Measurements from ENCODE around the gene PAQR4.
"Not testable (repeated sequence)": the region's sequence is repeated elsewhere in the genome, so short reads cannot be mapped to it uniquely, and the experiment has no call there.

The PAQR4 gene

GRCh38 chr16:2931231-2931914 is 37.8 kb upstream of the PAQR4 start:
- H3K4me1 ChIP-seq (ENCODE audit: control insufficient read depth, low read depth, low read length); H3K4ac ChIP-seq (ENCODE audit: low read depth, low read length); H3K9ac ChIP-seq (ENCODE audit: low read length); H3K4me3 ChIP-seq (ENCODE audit: low read length); H3K56ac ChIP-seq (ENCODE audit: low read length); H2BK120ac ChIP-seq (ENCODE audit: low read depth, low read length); H3K79me1 ChIP-seq (ENCODE audit: low read length); H2AK5ac ChIP-seq (ENCODE audit: low read length); DNase-seq; H3K79me2 ChIP-seq (ENCODE audit: control insufficient read depth, insufficient read depth, low read length); H3K23ac ChIP-seq (ENCODE audit: low read length); H3K36me3 ChIP-seq (ENCODE audit: control insufficient read depth, insufficient read depth, low read length); H2BK15ac ChIP-seq (replicated peaks; ENCODE audit: low read depth); H3K27ac ChIP-seq (ENCODE audit: low read depth, low read length); H3K18ac ChIP-seq (ENCODE audit: low read length); H3K4me2 ChIP-seq (ENCODE audit: low read length); H3K27me3 ChIP-seq (ENCODE audit: insufficient read depth, low read length, poor library complexity); H2BK5ac ChIP-seq (ENCODE audit: low read length); H4K5ac ChIP-seq (ENCODE audit: low read length); H4K8ac ChIP-seq (ENCODE audit: low read depth, low read length): not testable (repeated sequence)
- WGBS (ENCODE audit: extremely low coverage, insufficient coverage, low lambda C conversion rate): no CpG with 5 or more reads among the region's 13 CpGs

- H3K18ac ChIP-seq (ENCODE audit: low read length): no peak overlapping the region
- no peak overlapping the region for H3K4ac ChIP-seq (ENCODE audit: low read depth, low read length)
- no peak overlapping the region for H3K23ac ChIP-seq (ENCODE audit: low read length)
- no peak for DNase-seq
- H3K79me2 ChIP-seq (ENCODE audit: control insufficient read depth, insufficient read depth, low read length): no peaks in the 10 kb centered on the region
- H3K79me1 ChIP-seq (ENCODE audit: low read length): no peaks in the 10 kb centered on the region
- H4K8ac ChIP-seq (ENCODE audit: low read depth, low read length): no peak overlapping the region
- no peak overlapping the region for H3K56ac ChIP-seq (ENCODE audit: low read length)
- no CpG with 5 or more reads among the region's 30 CpGs for WGBS (ENCODE audit: extremely low coverage, insufficient coverage, low lambda C conversion rate)
- H3K27ac ChIP-seq (ENCODE audit: low read depth, low read length): no peak overlapping the region
- H3K4me3 ChIP-seq (ENCODE audit: low read length): no peak overlapping the region
- H2BK5ac ChIP-seq (ENCODE audit: low read length): no peak overlapping the region
- H4K5ac ChIP-seq (ENCODE audit: low read length): no peak overlapping the region
- H3K9ac ChIP-seq (ENCODE audit: low read length): no peak overlapping the region
- H2BK15ac ChIP-seq (replicated peaks; ENCODE audit: low read depth): no peak overlapping the region
- H3K4me2 ChIP-seq (ENCODE audit: low read length): no peak overlapping the region
- no peaks in the 10 kb centered on the region for H3K27me3 ChIP-seq (ENCODE audit: insufficient read depth, low read length, poor library complexity)
- no peak overlapping the region for H2AK5ac ChIP-seq (ENCODE audit: low read length)
- H3K36me3 ChIP-seq (ENCODE audit: control insufficient read depth, insufficient read depth, low read length): no peaks in the 10 kb centered on the region
- H2BK120ac ChIP-seq (ENCODE audit: low read depth, low read length): no peak overlapping the region
- no peaks in the 10 kb centered on the region for H3K4me1 ChIP-seq (ENCODE audit: control insufficient read depth, low read depth, low read length)
Measured at GRCh38 chr16:2933136-2933535, 36.0 kb upstream of the PAQR4 start.

DNA sequence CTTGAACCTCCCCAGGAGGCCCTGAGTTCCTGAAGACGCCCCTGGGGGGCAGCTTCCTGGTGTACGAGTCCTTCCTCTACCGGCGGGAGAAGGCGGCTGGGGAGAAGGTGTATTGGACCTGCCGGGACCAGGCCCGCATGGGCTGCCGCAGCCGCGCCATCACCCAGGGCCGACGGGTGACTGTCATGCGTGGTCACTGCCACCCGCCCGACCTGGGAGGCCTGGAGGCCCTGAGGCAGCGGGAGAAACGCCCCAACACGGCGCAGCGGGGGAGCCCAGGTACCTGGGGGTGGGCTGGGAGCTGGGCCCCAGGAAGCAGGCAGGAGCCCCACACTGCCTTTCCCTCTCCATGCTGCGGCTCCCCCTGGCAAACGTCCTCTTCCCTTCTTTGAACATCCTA is 35.4 kb upstream of the PAQR4 start:
- DNase-seq: no peak
- H3K4ac ChIP-seq (ENCODE audit: low read depth, low read length): no peak overlapping the region
- no CpG with 5 or more reads among the region's 22 CpGs for WGBS (ENCODE audit: extremely low coverage, insufficient coverage, low lambda C conversion rate)

DNA sequence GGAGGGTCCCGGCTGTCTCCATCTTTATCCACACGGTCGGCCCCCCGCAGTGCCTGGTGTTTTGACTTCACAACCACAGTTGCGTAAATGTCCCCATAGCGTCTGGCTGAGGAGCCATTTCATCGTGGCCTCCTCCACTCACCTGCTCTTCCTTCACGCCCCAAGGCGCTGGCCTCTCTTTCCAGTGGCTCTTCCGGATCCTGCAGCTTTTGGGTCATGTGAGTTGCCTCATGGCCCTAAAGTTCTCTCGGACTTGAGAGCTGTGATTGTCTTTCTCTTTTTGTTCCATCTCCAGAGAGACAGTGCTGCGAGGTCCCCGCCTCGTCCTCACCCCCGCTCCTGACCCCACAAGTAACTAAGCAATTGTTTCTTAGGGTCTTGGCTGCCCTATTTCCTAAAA is 34.7 kb upstream of the PAQR4 start:
- H3K79me2 ChIP-seq (ENCODE audit: control insufficient read depth, insufficient read depth, low read length): no peaks in the 10 kb centered on the region
- no peak overlapping the region for H3K27ac ChIP-seq (ENCODE audit: low read depth, low read length)
- no CpG with 5 or more reads among the region's 15 CpGs for WGBS (ENCODE audit: extremely low coverage, insufficient coverage, low lambda C conversion rate)
- H3K56ac ChIP-seq (ENCODE audit: low read length): no peak overlapping the region
- no peak overlapping the region for H2BK120ac ChIP-seq (ENCODE audit: low read depth, low read length)
- no peak overlapping the region for H3K9ac ChIP-seq (ENCODE audit: low read length)
- no peak overlapping the region for H3K18ac ChIP-seq (ENCODE audit: low read length)
- no peak overlapping the region for H4K5ac ChIP-seq (ENCODE audit: low read length)
- H3K27me3 ChIP-seq (ENCODE audit: insufficient read depth, low read length, poor library complexity): no peaks in the 10 kb centered on the region
- H3K4me2 ChIP-seq (ENCODE audit: low read length): no peak overlapping the region
- H3K79me1 ChIP-seq (ENCODE audit: low read length): no peaks in the 10 kb centered on the region
- H3K23ac ChIP-seq (ENCODE audit: low read length): no peak overlapping the region
- no peak overlapping the region for H2AK5ac ChIP-seq (ENCODE audit: low read length)
- DNase-seq: no peak
- H3K4ac ChIP-seq (ENCODE audit: low read depth, low read length): no peak overlapping the region
- H2BK15ac ChIP-seq (replicated peaks; ENCODE audit: low read depth): no peak overlapping the region
- no peaks in the 10 kb centered on the region for H3K36me3 ChIP-seq (ENCODE audit: control insufficient read depth, insufficient read depth, low read length)
- H3K4me1 ChIP-seq (ENCODE audit: control insufficient read depth, low read depth, low read length): no peaks in the 10 kb centered on the region
- H3K4me3 ChIP-seq (ENCODE audit: low read length): no peak overlapping the region
- H2BK5ac ChIP-seq (ENCODE audit: low read length): no peak overlapping the region
- H4K8ac ChIP-seq (ENCODE audit: low read depth, low read length): no peak overlapping the region

More for the DNA sequence above, 35.4 kb upstream of the PAQR4 start:
- Histone ChIP-seq H3K36me3 (ENCODE audit: control insufficient read depth, insufficient read depth, low read length) (no peaks in the 10 kb centered on the region), H2BK15ac (replicated peaks; ENCODE audit: low read depth) (no peak overlapping the region), H3K9ac (ENCODE audit: low read length) (no peak overlapping the region), H2BK120ac (ENCODE audit: low read depth, low read length) (no peak overlapping the region), H3K4me1 (ENCODE audit: control insufficient read depth, low read depth, low read length) (no peaks in the 10 kb centered on the region), H2AK5ac (ENCODE audit: low read length) (no peak overlapping the region), H4K5ac (ENCODE audit: low read length) (no peak overlapping the region), H4K8ac (ENCODE audit: low read depth, low read length) (no peak overlapping the region), H3K4me2 (ENCODE audit: low read length) (no peak overlapping the region), H3K79me2 (ENCODE audit: control insufficient read depth, insufficient read depth, low read length) (no peaks in the 10 kb centered on the region), H3K23ac (ENCODE audit: low read length) (no peak overlapping the region), H3K4me3 (ENCODE audit: low read length) (no peak overlapping the region), H3K56ac (ENCODE audit: low read length) (no peak overlapping the region), H3K27me3 (ENCODE audit: insufficient read depth, low read length, poor library complexity) (no peaks in the 10 kb centered on the region), H3K27ac (ENCODE audit: low read depth, low read length) (no peak overlapping the region), H3K79me1 (ENCODE audit: low read length) (no peaks in the 10 kb centered on the region), H2BK5ac (ENCODE audit: low read length) (no peak overlapping the region), H3K18ac (ENCODE audit: low read length) (no peak overlapping the region)

DNA sequence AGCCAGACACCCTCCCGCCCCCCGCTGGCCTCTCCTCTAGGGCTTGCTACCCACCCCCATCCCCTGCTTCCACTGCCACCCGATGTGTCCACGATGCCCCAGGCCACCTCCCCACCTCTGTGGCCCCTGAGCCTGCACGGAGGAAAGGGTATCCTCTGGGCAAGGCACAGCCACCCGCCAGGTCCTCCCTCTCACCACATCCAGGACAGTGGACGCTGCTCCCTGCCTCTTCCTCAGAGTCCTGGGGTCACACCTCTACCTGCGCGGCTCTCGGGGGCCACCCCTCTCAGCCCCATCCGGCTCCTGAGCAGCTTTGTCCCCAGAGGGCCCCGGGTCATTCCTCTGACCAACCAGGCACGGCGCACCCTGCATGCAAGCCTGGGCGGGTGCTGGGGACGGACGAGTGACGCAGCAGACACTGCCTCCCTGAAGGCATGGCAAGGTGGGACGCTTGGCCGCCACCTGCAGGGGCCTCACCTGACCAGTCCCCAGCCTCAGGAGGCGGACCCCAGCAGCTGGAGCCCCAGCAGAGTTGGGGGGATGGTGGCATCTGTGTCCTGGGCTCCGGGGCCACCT is 32.6 kb upstream of the PAQR4 start:
- H3K23ac ChIP-seq (ENCODE audit: low read length): no peak overlapping the region
- no peak overlapping the region for H4K5ac ChIP-seq (ENCODE audit: low read length)
- no peak overlapping the region for H3K18ac ChIP-seq (ENCODE audit: low read length)
- no peak for DNase-seq
- H3K79me1 ChIP-seq (ENCODE audit: low read length): no peaks in the 10 kb centered on the region
- H4K8ac ChIP-seq (ENCODE audit: low read depth, low read length): no peak overlapping the region
- no peaks in the 10 kb centered on the region for H3K36me3 ChIP-seq (ENCODE audit: control insufficient read depth, insufficient read depth, low read length)
- no peak overlapping the region for H2BK120ac ChIP-seq (ENCODE audit: low read depth, low read length)
- no peak overlapping the region for H2BK5ac ChIP-seq (ENCODE audit: low read length)
- H3K9ac ChIP-seq (ENCODE audit: low read length): no peak overlapping the region
- no peak overlapping the region for H3K4me2 ChIP-seq (ENCODE audit: low read length)
- no peak overlapping the region for H2BK15ac ChIP-seq (replicated peaks; ENCODE audit: low read depth)
- H3K4me1 ChIP-seq (ENCODE audit: control insufficient read depth, low read depth, low read length): no peaks in the 10 kb centered on the region
- no peak overlapping the region for H3K4ac ChIP-seq (ENCODE audit: low read depth, low read length)
- H3K79me2 ChIP-seq (ENCODE audit: control insufficient read depth, insufficient read depth, low read length): no peaks in the 10 kb centered on the region
- H3K4me3 ChIP-seq (ENCODE audit: low read length): no peak overlapping the region
- H3K27me3 ChIP-seq (ENCODE audit: insufficient read depth, low read length, poor library complexity): no peaks in the 10 kb centered on the region
- WGBS (ENCODE audit: extremely low coverage, insufficient coverage, low lambda C conversion rate): no CpG with 5 or more reads among the region's 22 CpGs
- H3K27ac ChIP-seq (ENCODE audit: low read depth, low read length): no peak overlapping the region
- no peak overlapping the region for H2AK5ac ChIP-seq (ENCODE audit: low read length)
- no peak overlapping the region for H3K56ac ChIP-seq (ENCODE audit: low read length)

GRCh38 chr16:2937170-2937569 is 32.0 kb upstream of the PAQR4 start:
- H3K18ac ChIP-seq (ENCODE audit: low read length): no peak overlapping the region
- H3K79me2 ChIP-seq (ENCODE audit: control insufficient read depth, insufficient read depth, low read length): no peaks in the 10 kb centered on the region
- no peak overlapping the region for H2BK5ac ChIP-seq (ENCODE audit: low read length)
- no CpG with 5 or more reads among the region's 24 CpGs for WGBS (ENCODE audit: extremely low coverage, insufficient coverage, low lambda C conversion rate)
- no peak overlapping the region for H3K4me2 ChIP-seq (ENCODE audit: low read length)
- no peak overlapping the region for H2BK120ac ChIP-seq (ENCODE audit: low read depth, low read length)
- no peak overlapping the region for H3K4ac ChIP-seq (ENCODE audit: low read depth, low read length)
- no peak overlapping the region for H3K9ac ChIP-seq (ENCODE audit: low read length)
- H3K4me3 ChIP-seq (ENCODE audit: low read length): no peak overlapping the region
- no peak overlapping the region for H3K27ac ChIP-seq (ENCODE audit: low read depth, low read length)
- H3K36me3 ChIP-seq (ENCODE audit: control insufficient read depth, insufficient read depth, low read length): no peaks in the 10 kb centered on the region
- DNase-seq: no peak
- no peaks in the 10 kb centered on the region for H3K4me1 ChIP-seq (ENCODE audit: control insufficient read depth, low read depth, low read length)
- no peak overlapping the region for H3K56ac ChIP-seq (ENCODE audit: low read length)
- H3K27me3 ChIP-seq (ENCODE audit: insufficient read depth, low read length, poor library complexity): no peaks in the 10 kb centered on the region
- H4K5ac ChIP-seq (ENCODE audit: low read length): no peak overlapping the region
- H3K79me1 ChIP-seq (ENCODE audit: low read length): no peaks in the 10 kb centered on the region
- no peak overlapping the region for H3K23ac ChIP-seq (ENCODE audit: low read length)
- no peak overlapping the region for H4K8ac ChIP-seq (ENCODE audit: low read depth, low read length)
- no peak overlapping the region for H2AK5ac ChIP-seq (ENCODE audit: low read length)
- H2BK15ac ChIP-seq (replicated peaks; ENCODE audit: low read depth): no peak overlapping the region

Measured in mesendoderm (in vitro differentiated cells).